ENCODE measurements around the gene NTN3.

NTN3 gene

DNA sequence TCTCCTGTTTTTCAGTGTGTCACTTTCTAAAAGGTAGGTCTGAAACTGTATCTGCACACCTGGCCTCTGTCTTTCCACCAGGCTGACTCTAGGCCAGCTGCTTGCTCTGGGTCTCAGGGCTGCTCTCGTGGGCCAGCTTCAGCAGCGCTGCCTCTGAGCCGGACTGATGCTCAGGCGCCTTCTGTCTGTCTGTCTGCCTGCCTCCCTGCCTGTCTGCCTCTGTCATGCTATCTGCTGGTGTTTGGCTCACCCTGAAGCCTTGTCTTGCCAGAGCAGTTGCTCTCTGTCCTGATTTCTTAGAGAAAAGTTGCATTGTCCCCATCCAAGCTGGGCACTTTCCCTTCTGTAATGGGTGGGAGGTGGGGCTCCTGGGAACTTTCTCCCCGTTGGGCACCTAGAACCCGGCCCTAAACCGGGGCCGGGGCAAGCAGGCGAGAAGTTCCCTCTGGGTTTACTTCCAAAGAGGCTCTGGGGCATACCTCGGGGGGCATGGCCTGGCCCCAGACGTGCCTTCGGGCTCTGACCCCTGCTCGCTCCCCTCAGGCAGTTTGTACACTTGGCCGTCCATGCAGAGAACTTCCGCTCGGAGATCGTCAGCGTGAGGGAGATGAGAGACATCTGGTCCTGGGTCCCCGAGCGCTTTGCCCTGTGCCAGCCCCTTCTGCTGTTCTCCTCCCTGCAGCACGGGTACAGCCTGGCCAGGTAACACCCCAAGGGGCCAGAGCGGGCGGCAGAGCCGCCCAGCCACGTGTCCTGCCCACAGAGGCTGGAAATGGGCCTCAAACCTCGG is 26.8 kb downstream of the NTN3 start:
- no peak for DNase-seq

DNA sequence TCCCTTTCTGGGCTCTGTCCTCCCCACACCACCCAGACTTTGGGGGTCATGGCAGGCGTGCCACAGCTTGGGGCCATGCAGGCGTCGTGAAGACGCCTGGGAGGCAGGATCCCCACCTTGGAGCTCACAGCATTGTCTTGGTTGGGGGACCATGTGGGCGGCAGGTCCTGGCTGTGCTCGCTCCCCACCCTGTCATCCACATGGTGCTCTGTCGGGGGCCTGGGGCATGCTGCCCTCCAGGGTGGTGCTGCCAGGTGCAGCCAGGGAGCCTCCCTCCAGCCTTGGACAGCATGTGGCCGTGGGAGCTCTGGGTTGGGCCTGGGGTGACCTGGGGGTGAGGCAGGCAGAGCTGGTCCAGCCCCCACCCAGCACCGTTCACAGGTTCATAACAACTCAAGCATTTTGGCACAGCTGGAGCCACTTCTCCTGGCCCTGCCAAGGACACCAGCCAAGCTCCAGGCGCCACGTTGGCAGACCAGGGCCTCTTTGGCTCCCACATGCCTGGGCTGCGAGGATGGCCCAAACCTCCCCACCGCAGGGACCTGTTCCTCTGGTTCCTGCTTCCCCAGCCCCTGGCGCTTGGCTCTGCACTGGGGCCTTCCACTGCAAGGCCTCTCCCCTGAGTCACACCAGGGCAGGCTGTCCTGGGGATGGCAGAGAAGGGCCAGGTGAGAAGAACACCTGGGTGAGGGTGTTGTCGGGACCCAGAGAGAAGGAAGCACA is 27.6 kb downstream of the NTN3 start:
- DNase-seq, result no peak

DNA sequence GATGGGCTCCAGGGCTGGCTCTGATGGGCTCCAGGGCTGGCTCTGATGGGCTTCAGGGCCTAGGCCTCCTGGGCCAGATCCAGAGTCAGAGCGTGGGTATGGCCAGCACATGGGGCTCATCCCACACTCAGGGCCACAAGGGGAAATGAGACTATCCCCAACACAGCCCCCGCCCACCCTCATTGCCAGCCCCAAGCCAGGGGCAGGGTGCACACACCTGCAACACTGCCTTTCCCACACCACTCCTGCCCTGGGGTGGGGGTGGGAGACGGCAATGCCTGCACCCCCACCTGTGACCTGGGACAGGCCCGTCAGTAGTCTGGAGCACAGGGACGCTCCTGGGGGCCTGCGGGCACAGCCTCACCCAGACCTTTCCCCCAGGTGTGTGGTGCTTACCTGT is 28.4 kb downstream of the NTN3 start:
- no peak for DNase-seq

DNA sequence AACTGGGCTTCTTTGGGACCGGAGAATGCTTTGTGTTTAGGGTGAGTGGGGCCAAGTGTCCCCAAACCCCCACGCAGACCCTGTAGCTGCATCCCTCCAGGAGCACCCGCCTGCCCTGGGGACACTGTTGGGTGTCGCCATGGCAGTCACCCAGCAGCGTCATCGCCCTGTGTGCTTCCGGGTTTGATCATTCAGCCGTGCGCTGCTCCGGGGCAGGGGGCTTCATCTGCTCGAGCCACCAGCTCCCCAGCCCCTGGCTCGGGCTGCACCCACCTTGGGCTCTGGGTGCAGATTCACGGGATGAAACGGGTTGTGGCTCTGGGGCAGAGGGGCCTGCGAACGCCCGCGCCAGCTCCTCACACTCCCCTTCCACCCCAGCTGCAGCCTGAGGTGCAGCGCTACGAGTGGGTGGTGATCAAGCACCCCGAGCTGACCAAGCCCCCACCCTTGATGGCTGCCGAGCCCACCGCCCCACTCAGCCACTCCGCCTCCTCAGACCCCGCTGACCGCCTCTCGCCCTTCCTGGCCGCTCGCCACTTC is 28.9 kb downstream of the NTN3 start:
- DNase-seq, result no peak

DNA sequence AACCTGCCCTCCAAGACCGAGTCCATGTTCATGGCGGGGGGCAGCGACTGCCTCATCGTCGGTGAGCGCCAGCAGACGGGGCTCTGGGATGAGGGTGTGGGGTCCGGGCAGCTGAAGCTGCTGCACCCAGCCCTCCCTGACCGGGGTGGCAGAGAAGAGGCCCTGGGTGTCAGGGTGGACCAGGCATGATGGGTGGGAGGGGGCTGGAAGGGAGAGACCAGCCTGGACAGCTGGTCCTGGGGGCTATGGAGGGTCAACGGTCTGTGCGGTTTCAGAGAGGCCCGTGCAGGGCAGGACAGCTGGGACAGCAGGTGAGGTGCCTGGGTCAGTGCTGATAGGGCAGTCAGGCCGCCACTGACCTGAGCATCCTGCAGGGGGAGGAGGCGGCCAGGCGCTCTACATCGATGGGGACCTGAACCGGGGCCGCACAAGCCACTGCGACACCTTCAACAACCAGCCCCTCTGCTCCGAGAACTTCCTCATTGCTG is 29.4 kb downstream of the NTN3 start:
- no peak for DNase-seq

DNA sequence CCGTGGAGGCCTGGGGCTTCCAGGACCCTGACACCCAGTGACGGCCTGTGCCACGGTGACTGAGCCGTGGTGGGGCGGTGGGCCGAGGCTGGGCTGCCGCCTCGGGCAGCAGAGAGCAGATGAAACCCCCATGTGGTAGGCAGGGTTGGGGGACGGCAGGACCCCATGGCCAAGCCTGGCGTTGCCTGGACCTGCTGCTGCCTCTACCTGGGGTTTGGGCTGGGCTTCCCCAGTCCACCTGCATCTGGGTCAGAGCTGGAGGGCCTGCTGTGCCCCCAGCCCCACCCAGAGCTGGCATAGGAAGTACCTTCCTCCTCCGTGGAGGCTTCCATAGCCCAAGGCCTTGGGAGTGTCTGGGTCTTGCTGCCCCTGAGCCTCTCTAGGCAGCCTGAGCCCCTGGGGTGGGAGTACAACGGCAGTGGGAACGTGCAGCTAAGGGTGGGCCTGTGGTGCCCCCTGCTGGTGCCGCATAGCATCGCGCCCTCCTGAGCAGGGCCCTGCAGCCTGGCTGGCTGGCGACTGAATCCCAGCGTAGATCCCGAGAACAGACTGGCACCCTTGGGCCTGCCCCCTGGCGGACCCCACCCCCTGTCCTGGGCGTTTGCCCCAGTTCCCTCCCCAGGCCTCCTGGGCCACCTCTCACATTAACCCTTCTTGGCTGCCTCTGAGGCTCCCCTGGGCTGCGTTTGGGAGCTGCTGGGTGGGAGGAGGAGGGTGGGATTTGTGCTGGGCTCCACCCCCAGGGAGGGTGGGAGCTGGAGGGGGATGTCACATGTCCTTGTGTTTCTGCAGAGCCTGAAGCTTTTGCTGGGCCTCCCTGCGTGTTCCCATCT is 30.0 kb downstream of the NTN3 start:
- peak; percentile 82 to 83 for DNase-seq

DNA sequence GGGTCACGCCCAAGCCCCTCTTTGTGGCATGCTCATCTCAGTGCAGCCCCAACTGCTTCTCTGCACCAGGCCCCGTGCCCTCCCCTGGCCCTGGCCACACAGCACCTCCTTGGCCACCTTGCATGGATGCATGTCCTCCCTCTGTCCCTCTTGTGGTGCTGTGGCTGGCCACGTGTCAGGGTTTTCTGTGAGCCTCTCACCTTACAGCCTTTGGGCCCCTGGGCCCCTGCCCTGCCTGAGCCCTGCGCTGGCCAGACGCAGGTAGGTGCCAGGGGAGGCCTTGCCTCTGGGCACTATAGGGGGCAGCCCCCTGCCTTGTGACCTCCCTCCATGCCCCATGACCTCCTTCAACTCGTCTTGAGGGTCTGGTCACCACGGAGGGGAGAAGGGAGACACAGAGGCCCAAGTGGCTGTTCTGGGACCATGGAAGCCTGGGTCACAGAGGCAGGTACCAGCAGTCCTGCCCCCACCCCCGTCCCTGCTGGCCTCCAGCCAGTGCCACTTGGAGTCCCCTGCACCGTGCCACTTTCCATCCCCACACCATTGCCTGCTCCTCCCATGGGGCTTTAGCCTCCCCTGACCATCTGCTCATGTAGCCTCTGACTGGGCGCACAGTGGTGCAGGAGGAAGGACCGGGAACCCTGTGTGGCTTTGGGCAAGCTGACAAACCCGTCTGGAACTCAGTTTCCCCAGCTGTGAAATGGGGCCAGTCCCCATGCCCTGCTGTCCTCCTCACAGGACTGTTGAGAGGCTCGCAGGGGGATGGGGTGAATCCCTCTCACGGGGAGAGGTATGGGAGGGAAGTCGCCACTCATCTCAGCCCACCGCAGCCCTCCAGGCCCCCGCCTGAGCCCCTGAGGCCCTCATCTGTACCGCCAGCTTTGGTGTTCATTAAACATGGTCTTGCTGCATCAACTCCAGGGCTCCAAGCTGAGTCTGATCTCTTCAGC is 31.1 kb downstream of the NTN3 start:
- no peak for DNase-seq

DNA sequence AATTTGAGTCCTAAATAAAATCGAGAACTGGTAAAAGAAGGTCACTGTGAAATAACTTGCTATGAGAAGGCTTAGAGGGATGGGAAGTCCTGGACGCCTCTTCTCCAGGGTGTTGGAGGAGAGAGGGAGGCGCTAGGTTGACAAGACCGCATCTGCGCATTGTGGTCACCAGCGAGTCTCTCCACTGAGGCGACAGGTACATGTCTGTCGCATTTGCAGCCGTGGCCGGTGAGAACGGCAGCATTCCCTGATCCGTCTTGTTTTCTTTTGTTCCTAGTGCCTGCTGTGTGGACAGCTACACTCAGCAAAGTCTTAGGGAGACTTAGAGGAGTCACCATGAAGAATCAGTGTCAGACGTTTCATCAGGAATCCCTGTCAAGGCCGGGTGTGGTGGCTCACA is 34.6 kb downstream of the NTN3 start:
- DNase-seq, result no peak

DNA sequence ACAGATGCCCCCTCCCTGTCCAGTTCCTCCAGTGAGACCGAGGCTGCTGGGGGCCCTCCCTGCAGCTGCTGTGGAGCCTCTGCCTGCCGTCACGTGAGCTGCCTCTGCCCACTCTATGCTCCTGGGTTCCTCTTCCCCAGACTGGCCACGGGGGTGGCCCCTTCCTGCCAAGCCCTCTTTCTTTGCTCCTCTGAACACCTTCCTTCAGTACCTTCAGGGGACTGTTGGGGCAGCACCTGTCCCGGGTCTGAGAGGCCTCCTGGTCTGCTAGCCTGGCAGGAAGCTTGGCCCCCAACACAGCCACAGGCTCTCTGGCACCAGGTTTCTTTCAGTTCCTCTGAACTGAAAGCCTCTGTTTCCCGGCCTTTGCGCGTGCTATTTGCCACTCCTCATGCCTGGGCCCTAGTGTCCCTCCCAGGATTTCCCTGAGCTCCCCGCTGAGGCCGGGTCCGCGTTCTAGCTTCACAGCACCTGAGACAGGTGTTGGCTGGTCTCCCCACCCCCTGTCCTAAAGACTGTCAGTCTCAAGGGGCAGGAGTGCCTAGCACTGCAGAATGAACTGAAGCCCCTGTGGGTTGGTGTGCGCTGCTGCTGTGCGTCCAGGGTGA is 36.1 kb downstream of the NTN3 start:
- no peak for DNase-seq

DNA sequence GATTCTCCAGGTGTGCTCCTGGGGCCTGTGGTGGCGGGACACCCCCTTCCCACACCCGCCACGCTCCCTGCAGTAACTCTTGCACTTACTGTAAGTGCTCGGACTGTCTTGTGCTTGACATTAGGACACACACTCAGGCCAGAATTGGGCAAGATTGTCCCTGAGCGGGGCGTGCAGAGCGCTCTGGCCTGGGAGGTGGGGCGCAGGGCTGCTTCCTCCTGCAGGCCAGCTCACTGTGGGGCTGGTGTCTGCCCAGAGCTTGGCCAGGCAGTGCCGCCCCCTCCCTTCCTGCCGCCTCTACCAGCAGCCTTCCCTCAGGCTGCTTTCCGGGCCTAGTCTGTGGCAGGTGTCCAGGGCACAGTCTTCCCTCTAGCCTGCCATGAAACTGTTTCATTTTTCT is 36.6 kb downstream of the NTN3 start:
- no peak for DNase-seq

DNA sequence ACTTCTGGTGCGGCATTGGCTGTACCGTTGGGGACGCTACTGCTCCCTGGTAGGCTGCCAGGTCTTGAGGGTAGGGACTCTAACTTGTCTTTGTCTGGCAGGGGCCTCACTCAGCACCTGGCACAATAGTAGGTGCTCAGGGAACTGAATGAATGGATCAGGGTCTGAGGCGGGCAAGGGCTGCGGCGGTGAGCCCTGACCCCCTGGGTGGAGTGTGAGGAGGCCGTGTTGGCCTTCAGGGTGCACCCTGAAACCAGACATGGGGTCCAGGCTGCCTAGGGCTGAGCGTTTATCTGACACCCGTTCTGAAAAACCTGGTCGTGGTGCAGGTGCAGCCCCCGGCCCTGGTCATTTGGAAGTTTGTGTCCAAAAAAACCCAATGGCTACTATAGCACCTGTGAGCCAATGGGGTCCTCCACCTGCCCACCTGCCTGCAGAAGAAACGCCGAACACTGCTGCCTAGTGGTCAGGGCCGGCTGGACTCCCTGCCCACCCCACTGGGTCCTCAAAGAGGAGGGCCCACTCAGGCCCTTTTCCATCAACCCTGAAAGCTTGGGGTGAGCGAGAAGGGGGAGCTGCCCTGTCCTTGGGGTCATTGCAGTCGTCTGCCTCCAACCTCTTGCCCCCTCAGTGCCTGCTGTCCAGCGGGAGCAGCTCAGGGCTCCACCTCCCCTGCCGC is 37.8 kb downstream of the NTN3 start:
- no peak for DNase-seq

DNA sequence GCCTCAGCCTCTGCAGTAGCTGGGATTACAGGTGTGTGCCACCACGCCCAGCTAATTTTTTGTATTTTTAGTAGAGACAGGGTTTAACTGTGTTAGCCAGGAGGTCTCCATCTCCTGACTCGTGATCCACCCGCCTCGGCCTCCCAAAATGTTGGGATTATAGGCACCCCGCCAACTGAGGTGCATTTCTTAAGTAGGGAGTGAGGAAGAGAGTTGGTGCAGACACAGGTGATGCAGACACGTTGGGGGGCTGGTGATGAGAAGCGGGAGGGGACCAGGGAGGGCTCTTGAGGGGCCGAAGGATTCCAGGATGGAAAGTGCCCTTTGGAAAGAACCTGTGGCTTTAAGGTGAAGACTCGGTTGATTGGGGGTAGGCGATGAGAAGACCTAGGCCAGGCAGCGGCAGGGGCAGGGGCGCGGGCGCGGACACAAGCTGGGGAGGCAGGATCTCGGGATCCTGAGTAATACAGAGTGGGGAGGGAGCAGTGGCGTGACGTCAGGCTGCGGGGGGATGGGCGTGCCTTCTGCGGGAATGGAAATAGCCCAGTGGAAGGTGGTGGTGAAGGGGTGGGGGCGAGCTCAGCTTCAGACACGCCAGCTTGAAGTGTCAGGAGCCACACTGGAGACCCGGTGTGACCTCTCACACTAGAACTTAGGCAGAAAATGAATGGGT is 40.2 kb downstream of the NTN3 start:
- DNase-seq, result no peak

DNA sequence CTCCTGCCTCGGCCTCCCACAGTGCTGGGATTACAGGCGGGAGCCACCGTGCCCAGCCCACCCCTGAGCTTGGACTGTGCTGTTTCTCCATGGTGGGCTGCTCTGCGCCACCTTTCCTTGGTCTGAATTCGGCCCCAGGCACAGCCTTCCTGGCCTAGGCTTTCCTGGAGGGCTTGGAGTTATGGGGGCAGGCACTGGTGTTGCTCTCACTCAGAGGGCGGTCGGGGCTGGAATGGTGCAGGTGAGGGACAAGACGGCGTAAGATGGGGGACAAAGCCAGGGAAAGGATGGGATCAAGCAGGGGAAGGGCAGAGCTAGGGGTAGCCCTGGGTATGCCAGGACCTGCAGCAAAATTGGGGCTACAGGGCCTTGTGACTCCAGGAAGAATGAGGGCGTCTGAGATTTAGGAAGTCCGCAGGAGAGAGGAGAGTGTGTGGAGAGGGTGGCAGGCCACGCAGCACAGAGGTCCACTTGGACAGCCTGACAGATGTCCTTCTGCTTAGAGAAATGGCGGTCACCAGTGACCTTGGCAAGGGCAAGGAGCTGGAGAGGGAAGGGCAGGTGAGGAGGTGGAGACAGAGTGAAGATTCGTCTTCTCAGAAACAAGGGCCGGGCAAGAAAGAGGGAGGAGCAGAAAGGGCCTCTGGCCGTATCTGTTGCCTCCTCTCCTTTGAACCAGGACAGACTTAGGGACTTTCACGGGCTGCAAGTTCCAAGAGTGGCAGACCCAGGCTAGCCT is 41.1 kb downstream of the NTN3 start:
- DNase-seq, result no peak

DNA sequence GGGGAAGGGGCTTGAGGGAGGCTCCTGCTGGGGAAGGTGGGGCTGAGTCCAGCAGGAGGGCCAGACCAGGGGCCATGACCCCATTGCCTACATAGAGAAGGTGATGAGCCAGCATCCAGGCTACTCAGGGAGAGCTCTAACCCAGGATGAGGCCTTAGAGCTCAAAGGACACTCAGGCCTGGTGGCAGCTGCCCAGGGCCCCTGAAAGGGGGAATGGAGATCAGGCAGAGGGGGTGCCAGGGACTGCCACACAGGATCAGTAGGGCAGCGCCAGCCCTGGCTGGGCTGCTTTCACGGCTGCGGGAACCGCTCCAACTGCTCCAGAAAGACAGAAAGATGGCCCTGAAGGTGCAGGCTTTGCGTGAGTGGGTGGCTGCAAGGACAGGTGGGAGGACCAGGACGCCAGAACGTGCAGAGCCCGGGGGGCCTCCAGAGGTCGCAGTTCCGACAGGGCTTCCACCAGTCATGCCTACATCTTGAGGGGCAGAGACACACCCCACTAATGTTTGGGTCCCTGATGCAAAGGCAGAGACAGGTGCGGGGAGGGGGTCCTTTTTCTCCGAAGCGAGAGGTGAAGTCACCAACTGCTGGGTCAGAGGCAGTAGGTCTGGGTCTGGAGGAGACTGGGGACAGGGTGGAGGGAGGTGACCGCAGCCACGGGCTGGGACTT is 41.8 kb downstream of the NTN3 start:
- DNase-seq, result no peak

DNA sequence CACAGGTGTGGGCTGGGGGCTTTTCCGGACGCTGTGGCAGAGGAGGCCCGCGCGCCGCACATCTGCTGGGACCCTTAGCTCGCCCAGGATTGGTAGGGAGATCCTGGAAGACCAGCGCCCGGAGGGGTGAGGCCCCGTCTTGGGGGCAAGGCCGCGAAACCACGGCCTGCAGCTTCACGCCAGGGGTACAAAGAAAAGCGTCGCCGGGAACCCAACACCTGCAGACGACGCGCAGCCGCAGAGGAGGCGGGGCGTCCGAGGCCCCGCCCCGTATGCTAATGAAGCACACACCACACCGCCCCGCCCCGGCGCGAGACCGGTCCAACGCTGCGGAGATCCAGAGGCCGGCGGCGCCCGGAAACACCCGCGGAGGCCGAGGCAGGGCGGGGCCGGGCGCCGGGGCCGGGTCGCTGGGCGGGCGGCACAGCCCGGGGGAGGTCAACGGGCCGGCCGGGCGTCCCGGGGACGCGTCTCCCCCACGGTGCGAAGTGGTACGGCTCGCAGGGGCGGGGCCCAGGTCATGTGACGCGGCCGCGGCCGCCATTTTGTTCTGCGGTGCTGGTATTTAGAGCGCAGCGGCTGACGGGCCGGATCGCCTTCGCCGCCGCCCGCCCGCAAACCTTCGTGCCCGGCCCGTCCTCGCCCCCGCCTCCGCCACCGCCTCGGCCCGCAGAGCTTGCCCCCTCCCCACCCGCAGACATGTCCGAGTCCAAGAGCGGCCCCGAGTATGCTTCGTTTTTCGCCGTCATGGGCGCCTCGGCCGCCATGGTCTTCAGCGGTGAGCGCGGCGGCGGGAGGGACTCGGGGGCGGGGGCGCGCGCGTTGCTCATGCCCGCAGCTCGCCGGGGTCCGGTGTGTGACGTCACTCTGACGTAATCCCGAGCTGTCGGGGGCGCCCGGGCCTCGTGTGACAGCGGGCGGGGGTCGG is 42.6 kb downstream of the NTN3 start, which contains the start of gene ATP6V0C:
TSS of gene ATP6V0C (plus strand) at position 548 of the 928 bp plus-strand sequence. CDS start at position 700, 152 bp downstream.
- DNase-seq, result peak; percentile 94 to 99

DNA sequence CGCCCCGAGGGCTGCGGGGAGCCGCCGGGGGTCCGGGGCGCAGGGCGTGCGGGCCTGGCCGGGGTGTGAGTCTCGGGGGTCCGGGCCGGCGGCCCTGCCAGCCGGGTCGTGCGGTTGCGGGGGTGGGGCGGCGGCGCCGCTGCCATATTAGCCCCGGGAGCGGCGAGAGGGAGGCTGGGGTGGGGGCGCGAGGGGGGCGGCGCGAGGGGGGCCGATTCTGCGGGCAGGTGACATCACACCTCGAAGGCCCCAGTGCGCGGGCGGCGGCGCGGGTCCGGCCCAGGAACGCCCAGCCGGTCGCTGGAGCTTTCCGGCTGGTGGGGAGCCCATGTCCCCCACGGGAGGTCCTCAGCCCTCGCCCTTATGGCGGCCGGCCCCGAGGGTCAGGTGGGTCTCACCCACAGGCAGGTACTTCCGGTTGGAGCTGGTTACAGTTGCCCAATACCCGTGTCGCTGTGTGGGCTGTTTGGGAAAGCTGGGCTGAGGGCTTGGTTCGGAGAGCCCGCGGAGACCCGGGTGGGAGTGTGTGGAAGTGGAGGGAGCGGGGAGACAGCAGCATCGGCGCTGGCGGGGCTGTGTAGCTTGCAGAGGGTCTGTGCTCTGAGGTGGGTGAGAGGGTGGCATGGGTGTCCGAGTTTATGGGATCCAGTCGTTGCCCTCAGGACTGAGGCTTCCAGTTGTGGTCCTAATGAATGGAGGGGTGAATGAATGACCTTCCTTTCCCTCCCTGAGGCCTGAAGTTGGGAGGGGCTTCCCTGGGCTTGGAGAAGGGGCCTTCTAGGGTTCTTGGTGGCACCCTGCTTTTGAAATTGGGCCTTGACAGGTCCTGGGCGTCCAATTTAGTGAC is 43.5 kb downstream of the NTN3 start:
- no peak for DNase-seq

Measured in NCI-H187 (cell line).